Measurements from ENCODE around the gene NUP133.

GRCh38 chr1:229437443-229437842 lies 70.7 kb downstream of the NUP133 start:
- TF ChIP-seq, protein P1, sequence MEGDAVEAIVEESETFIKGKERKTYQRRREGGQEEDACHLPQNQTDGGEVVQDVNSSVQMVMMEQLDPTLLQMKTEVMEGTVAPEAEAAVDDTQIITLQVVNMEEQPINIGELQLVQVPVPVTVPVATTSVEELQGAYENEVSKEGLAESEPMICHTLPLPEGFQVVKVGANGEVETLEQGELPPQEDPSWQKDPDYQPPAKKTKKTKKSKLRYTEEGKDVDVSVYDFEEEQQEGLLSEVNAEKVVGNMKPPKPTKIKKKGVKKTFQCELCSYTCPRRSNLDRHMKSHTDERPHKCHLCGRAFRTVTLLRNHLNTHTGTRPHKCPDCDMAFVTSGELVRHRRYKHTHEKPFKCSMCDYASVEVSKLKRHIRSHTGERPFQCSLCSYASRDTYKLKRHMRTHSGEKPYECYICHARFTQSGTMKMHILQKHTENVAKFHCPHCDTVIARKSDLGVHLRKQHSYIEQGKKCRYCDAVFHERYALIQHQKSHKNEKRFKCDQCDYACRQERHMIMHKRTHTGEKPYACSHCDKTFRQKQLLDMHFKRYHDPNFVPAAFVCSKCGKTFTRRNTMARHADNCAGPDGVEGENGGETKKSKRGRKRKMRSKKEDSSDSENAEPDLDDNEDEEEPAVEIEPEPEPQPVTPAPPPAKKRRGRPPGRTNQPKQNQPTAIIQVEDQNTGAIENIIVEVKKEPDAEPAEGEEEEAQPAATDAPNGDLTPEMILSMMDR (IDR thresholded peaks at IDR 0.05) = no peak
- TF ChIP-seq POLR2A (IDR thresholded peaks at IDR 0.05) = no peak
